GM21737 (cell line): ENCODE results near the gene MAGI2.

Source experiments
- ATAC-seq: cut with Tn5 transposase; IDR thresholded peaks from one replicate; pipeline ENCODE4 v1.9.1; 2021; ENCODE audit warnings: mild to moderate bottlenecking, moderate library complexity; ENCODE audit not compliant: unreplicated experiment

The MAGI2 gene

DNA sequence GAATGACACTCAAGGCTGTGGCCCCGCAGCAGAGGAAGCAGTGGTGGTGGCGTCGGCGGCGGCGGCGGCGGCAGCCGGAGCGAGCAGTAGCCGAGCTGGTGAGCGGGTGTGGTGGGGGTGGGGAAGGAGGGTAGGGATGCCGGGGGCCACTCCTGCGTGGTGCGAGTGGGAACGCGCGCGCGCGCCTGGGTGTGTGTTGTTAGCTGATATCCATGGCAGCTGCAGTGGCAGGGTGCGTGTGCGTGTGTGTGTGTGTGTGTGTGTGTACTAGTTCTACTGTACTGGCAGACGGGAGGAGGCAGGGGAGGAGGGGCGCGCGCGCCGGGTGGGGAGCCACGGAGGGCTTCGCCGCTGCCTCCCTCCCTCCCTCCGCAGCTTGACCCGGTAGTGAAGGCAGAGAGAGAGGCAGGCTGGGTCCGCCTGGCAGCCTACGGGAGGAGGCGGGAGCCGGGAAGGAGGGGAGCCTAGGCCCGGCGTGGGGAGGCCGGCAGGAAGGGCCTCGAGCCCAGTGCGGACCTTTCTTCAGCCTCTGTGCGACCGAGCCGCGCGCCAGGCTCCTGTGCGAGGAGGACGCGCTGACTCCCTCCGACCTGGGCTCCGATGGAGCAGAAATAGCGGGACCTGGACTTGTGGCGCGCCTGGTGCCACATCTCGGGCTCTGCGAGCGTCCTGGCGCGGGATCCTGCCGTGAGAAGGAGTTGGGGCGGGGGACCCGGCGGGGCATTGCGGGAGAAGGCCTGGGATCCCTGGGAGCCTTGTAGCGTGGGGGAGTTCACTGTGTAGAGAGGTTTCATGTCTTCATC is at the start of gene MAGI2:
MAGI2 (minus strand) TSS at position 110 of the 803 bp plus-strand sequence. CDS start 347 bp downstream, outside the sequence.
- no peak for ATAC-seq

DNA sequence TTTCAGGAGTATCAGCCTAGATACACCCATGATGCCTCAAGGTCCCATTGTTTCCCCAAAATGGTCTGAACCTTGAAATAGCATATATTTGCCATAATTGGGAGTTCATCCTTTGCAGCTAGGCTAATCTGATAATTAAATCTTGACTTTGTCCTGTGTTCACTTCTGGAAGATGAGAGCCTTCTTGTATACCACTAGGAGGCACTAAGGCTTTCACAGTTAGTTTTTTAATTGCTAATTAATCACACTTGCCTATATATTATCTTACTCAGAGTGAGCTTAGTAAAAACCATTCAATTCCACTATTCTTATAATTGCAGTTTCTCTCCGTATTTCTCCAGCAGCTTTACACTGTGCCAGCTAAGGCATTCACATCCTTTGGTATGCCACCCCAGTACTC is 48.7 kb upstream of the MAGI2 start:
- no peak for ATAC-seq

DNA sequence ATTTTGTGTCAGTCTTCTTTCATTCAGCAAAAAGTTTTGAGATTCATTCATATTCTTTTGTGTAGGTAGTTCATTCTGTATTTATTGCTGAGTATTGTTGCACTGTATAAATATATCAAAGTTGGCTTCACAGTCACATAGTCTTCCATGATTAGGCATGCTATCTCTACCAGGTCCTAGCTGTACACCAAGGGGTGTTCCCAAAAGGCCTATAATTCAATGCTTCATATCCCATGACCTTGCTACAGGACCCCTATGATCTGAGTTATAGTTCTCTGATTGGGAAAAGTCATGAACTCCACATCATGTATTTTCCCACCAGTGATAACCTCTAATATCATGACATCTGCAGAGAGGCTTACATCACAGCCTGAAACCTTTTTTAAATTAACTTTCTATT is 47.3 kb upstream of the MAGI2 start:
- no peak for ATAC-seq

DNA sequence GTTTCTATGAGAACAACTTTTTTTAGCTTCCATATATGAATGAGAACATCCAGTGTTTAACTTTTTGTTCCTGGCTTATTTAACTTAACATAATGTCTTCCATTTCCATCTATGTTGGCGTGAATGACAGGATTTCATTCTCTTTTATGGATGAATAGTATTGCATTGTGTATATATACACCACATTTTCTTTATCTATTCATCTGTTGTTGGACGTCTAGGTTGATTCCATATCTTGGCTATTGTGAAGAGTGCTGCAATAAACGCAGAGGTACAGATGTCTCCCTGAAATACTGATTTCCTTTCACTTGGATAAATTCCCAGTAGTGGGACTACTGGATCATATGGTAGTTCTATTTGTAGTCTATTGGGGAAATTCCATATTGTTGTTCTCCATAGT is 44.3 kb upstream of the MAGI2 start:
- no peak for ATAC-seq

DNA sequence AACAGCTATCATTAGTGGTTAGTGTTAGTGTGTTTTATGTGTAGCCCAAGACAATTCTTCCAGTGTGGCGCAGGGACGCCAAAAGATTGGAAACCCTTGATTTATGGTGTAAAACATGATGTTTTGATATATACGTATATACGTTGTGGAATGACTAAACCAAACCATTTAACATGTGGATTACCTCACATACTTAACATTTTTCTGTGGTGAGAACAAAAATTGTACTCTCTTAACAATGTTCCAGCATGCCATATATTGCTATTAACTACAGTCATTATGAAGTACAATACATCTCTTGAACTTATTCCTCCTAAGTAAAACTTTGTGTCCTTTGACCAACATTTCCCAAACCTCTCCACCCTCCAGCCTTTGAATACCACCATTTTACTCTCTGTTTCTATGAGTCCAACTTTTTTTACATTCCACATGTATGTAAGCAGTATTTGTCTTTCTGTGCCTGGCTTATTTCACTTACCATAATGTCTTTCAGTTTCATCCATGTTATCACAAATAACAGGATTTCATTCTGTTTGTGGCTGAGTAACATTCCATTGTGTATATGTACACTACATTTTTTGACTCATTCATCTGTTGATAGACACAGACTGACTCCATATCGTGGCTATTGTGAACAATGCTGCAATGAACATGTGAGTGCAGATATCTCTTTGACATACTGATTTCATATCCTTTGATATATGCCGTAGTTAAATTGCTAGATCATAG is 42.2 kb upstream of the MAGI2 start:
- no peak for ATAC-seq

DNA sequence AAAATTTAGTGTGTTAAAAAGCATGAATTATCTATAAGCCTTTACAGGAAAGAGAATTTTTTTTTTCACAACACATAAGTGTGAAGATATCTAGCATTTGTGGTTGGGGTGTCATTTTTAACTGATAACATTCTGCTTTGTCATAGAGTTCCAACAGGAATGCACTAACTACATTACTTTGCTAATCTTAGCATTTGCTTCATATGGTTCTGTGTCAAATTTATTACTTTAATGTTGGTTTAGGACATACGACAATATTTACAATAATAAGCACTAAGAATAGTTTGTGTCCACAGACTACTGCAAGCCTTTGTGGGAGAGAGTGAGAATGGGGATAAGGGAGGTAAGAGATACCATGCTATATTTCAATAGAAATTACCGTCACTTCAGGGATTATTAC is 40.6 kb upstream of the MAGI2 start:
- ATAC-seq: no peak

DNA sequence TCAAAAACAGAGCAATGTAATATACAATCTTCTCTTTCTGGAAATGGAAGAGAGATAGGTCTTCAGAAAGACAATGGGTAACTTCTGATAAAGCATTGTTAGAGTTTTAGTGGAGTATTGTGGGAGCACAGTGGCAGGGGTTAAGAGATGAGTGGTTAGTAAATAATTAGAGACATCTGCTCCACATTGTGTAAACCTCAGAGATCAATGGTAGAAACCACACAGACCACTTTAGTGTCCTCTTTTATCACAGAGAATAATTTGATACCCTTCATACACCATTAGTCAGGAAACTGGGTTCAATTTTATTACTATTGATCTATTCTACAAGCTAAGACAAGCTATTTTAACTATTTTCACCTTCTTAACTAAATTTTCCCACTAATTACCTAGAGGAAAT is 35.9 kb upstream of the MAGI2 start:
- ATAC-seq: no peak

DNA sequence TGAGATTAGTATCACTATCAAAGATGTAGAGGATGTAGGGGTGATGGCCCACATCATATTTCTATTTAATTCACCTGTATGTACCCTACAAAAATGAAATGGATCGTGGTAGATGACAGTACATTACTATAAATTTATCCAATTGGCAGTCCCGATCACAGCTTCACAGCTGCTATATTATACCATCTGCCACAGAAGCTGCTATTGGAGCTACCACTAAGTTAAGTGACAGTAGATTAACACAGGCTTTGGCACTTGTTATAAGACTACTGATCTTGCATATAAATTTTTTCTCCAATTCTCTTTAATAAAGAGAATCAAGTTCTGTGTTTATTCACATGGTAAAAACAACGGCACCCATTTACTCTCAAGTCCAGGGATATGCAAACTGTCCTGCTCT is 24.9 kb upstream of the MAGI2 start:
- no peak for ATAC-seq

DNA sequence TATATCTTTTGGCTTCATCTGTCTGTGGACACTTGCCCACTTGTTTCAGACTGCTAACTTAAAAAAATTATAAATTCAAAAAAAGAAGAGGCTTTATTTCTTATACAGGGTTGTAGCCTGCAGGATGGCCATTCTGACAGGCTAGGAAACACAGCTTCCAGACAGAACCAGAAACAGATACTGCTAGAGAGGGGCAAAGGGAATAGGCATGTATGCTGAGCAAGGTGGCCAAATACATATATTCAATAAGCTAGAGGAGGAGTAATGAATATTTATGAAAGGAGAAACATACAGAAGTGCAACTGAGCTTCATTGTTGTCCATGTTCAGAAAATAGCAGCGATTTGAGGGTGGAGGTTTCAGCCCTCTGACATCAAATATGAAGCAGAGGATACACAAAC is 22.0 kb upstream of the MAGI2 start:
- ATAC-seq: no peak

DNA sequence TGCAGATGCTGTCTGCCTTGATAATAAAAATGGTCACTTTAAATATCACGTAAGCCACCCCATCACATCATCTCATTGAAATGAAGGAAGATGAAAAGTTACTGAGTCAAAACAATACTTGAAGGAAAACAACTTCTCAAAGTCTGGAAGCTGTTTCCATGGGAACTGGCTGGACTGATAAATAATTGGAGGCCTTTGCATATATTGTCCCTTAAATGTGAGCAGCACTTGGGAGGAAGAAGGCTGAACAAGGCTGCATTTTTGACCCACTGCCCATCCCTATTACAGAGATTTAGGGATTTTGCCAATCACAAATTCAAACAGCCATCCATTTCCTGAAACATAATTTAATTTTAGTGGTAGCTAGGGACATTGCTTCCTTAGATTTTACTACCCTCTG is 18.2 kb upstream of the MAGI2 start:
- ATAC-seq: no peak

DNA sequence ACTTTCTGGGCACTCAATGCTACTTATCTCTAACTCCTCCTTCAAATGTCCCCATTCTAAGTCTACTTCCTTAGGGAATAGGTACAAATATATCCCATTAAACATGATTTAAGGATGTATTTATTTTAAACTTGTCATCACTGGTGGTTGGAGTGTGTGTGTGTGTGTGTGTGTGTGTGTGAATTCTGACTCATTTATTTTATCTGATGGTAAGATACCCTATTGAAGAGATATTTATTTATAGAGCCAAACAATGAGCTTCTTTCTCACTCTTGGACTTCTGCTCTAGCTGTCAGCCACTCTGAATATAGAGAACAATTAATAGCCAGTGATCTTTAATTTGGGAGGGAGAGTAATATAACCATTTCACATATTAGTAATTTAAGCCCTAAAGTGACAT is 17.8 kb upstream of the MAGI2 start:
- ATAC-seq: no peak

DNA sequence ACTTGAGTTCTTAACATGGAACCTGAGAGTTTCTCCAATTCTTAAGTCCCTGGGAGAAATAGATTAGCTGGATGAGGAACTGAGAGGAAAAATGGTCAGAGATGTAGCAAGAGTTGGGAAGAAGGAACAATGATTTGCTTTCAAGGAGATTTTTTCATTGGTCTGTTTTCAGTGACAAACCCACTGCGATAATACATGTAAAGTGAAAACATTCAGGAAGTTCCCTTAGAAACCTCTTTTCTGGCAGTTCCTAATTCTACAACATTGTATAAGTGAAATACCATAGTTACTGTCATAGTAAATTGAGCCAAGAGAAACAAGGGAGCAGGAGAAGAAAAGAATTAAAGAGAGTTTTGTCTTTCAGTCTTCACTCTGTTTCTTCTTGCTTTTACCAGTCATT is 12.1 kb upstream of the MAGI2 start:
- ATAC-seq: no peak

DNA sequence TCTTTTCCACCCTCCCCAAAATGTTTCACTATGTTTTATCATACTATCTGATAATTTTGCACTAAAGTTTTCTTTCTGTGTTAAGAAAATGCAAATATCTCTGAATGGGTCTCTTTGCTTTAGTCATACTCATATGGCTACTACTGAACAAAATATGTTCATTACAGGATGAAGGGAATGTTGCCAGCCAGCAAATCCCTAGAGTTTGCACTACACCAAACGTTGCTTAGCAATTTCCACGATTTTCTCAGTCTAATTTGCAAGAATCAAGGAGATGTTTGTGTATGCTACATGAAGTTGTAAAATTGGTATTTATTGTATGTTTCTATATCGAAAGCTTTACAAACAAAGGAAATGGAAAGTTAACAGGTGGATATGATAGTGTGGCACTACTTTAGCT is 10.6 kb upstream of the MAGI2 start:
- no peak for ATAC-seq

DNA sequence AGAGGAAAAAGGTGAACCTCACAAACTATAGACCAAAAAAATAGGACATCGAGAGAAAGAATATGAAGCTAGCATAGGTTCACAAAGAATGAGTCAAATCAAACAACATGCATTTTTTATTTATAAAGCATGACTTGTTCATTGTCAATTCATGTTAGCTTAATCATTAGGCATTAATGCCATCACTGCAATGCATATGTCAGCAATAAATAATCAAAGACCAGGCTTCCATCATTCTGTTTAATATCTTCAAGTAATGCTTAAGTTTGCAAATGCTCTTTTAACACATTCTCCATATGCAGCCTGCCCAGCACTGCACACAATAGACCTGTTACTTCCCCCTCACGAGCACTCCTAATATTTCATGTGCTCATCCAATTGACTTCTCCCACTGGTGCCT is 8.9 kb upstream of the MAGI2 start:
- ATAC-seq: no peak

DNA sequence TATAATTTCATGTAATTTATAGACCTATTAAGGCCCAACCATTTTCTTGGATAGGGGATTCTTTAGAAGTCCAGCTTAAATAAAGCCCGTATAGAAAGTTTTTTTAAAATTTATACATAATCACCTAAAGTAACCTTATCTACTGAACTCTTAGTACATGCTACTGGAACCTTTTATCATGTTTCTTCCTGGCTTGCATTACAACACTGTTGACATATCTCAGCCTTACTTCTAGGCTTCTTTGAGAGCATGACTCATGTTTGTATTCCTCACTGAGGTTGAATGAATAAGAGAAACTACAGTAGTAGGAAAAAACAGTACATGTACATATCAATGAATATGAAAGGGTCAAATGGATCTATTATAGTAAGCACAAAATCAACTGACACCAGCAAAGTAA is 8.2 kb upstream of the MAGI2 start:
- no peak for ATAC-seq

DNA sequence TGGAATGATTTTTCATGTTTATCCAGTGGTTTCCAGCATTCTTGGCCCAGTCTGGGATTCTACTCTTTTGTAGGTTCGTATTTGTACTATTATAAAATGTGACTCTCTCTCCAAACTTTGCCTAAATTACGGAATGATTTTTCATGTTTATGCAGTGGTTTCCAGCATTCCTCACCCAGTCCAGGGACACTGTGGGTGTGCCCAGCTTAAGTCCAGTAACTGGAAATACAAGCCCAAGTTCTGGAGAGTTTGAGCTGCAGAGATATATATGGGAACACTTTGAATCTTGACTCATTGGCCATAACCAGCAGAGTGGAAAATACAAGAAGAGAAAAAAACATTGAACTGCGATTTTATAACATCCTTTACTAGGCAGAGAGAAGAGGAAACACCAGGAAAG is 5.9 kb upstream of the MAGI2 start:
- ATAC-seq: no peak

DNA sequence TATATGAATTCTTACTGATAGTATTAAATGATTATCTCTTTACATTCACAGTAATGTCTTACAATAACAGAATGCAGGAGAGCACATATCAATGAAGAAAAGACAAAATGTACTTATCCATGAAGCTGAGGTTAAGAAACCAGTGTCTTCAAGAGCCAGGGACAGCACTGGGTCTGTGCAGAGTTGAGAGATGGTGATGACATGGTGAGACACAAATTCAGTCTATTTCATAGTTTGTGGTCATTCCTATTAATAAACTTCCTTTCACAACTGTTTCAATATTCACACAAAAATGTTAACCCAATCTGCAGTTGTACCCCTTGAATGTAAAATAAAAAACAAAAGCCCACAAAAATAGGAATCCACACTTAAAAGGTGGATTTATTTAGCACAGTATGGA is 5.3 kb upstream of the MAGI2 start:
- no peak for ATAC-seq

DNA sequence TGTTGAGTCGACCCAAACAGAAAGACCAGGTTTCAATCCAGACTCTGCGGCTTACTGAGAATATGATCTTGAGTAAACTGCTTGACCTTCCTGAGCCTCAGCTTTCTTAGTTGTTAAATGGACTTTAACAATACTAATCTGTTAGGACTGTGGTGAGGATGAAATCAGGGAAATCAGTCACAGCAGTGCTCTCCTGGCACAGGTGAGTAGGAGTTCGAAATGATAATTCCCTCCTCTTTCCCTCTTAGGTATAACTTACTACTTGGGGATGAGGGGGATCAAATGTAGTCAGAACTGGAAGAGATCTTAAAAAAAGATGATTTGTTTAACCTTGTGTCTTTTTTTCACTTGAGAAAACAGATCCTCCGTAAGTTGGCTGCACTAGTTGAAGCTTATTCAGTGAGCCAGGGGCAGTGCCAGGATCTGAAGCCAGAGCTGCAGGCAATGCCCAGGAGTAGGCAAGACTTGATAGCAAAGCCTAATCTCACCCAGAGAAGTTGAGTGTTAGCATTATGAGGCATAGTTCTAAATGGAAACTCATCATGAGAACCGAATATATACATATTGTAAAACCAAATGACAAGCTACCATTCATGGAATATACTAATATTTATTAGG is 1.8 kb upstream of the MAGI2 start:
- no peak for ATAC-seq

DNA sequence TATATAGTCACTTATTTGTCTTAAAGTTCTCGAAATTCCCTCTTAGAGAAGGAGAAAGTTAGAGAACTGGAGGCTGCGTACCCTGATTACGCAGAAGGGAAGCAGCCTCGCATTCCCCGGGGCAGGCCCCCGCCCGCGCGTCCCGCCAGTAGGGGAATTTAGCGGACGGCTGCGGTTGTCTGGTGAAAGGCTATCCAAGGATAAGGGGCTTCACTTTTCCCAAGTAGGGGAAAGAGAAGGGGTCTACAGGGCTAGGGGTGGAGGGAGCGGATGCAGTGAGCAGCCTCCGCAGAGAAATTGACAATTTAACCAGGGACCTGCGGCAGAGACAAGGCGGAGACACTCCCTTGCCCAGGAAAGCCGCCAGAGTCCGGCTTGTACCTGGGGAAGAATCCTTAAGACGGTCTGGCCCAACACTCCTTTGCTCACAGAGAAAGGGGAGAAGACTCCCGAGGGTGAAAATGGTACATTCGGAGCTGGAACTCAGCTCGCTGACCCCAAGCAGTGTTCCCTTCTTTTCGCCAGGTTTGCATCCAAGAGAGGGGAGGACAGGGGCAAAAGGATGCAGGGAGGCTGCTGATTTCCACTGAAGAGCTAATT is 994 bp upstream of the MAGI2 start:
- ATAC-seq: no peak

DNA sequence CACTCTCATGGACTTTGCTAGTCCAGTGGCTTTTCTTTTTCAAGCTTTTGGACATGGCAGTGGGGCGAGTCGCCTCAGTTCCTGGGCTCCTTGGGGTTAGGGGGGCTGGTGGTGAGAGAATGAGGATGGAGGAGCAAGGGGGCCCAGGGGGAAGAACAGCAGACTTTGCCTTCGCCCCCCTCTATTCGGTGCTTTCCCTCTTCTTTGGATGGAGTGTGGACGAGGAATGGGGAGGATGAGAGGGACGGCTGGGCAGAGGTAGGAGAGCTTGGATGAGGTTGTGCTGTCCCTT is 255 bp downstream of the MAGI2 start:
- no peak for ATAC-seq

DNA sequence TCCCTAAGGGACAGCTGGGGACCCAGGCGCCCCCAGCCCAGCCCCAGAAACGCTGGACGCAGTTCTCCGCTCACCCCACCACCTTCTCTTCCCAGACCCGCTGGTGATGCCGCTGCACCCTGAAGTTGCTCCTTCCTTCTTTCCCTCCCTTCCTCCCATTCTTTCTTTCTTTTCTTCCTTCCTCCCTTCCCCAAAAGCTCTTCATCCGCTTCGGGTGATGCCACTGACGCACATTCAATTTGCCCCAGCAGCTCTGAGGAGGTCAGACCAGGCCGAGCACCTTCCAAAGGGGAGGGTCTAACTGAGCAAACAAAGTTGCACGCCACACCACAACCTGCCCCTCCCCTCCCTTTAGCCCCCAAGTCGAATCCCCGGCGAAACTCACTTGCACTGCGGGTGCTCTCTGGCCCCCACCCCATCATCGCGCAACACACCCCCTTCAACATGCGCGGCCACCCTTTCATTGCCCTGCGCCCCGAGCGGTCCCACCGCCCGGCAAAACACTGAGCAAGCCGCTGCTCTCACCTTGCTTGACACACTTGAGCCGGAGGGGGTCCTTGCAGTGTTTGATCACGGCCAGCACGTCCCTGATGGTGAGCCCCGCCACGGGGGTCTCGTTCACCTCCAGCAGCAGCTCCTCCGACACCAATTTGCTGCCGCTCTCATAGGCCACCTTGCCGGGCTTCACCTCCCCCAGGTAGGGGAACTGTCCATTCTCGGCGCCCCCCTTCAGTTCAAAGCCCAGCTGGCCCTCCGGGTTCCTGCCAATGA is 787 bp downstream of the MAGI2 start:
- ATAC-seq: no peak
